ENCODE results near the gene SOX9. TPM values are rescaled to one million over a fixed set of nuclear protein-coding genes. Genes with fewer than 3 reads are reported as not detected.
"Not testable (repeated sequence)": the region's sequence is repeated elsewhere in the genome, so short reads cannot be mapped to it uniquely, and the experiment has no call there.

Gene SOX9
- total RNA-seq, 2 experiments from 2014 or later: not detected

- CTCF ChIA-PET: no interaction called here
- POLR2A ChIA-PET: no interaction called here
Observed at GRCh38 chr17:72123530-72124437, 3.0 kb downstream of the SOX9 start.

- CTCF ChIA-PET: no interaction called here
- POLR2A ChIA-PET: no interaction called here
Observed at GRCh38 chr17:72124438-72124775, 3.6 kb downstream of the SOX9 start.

GRCh38 chr17:72125226-72125651 lies 4.4 kb downstream of the SOX9 start:
- CTCF ChIA-PET: interaction anchor here (0.6 kb wide), 1 partner anchor 159 kb away, joined by 3 read pairs; no protein-coding TSS in a partner anchor

GRCh38 chr17:72125742-72126141 lies 4.9 kb downstream of the SOX9 start:
- CTCF ChIA-PET: interaction anchor here (0.6 kb wide), 1 partner anchor 159 kb away, joined by 3 read pairs; no protein-coding TSS in a partner anchor
- POLR2A ChIA-PET: no interaction called here

More at GRCh38 chr17:72125226-72125651, 4.4 kb downstream of the SOX9 start:
- POLR2A ChIA-PET: no interaction called here

- ChIA-PET POLR2A (no interaction called here), CTCF (no interaction called here)
Observed at GRCh38 chr17:72126575-72127486, 6.0 kb downstream of the SOX9 start.

GRCh38 chr17:72128039-72128438 lies 7.2 kb downstream of the SOX9 start:
- POLR2A ChIA-PET: no interaction called here
- CTCF ChIA-PET: no interaction called here

- POLR2A ChIA-PET: no interaction called here
Observed at GRCh38 chr17:72134608-72135394, 14.0 kb downstream of the SOX9 start.

GRCh38 chr17:72135546-72136325 lies 14.9 kb downstream of the SOX9 start:
- ChIA-PET CTCF (no interaction called here), POLR2A (no interaction called here)

More at GRCh38 chr17:72134608-72135394, 14.0 kb downstream of the SOX9 start:
- CTCF ChIA-PET: no interaction called here

- ChIA-PET CTCF (no interaction called here), POLR2A (no interaction called here)
Observed at GRCh38 chr17:72136692-72137091, 15.9 kb downstream of the SOX9 start.

- POLR2A ChIA-PET: no interaction called here
Observed at GRCh38 chr17:72137161-72137560, 16.3 kb downstream of the SOX9 start.

GRCh38 chr17:72139212-72139611 lies 18.4 kb downstream of the SOX9 start:
- POLR2A ChIA-PET: no interaction called here
- CTCF ChIA-PET: no interaction called here

More at GRCh38 chr17:72137161-72137560, 16.3 kb downstream of the SOX9 start:
- CTCF ChIA-PET: no interaction called here

GRCh38 chr17:72141336-72141735 lies 20.5 kb downstream of the SOX9 start:
- CTCF ChIA-PET: no interaction called here
- POLR2A ChIA-PET: no interaction called here

GRCh38 chr17:72142097-72142496 lies 21.3 kb downstream of the SOX9 start:
- CTCF ChIA-PET, POLR2A ChIA-PET: not testable (repeated sequence)

- CTCF ChIA-PET: interaction anchor here (0.6 kb wide), 2 partner anchors 258 to 585 kb away, joined by 3 read pairs; no protein-coding TSS in a partner anchor
Observed at GRCh38 chr17:72142614-72143013, 21.8 kb downstream of the SOX9 start.

GRCh38 chr17:72143245-72143644 lies 22.4 kb downstream of the SOX9 start:
- ChIA-PET POLR2A (no interaction called here), CTCF (interaction anchor here (0.6 kb wide), 2 partner anchors 257 to 584 kb away, joined by 3 read pairs; no protein-coding TSS in a partner anchor)

More at GRCh38 chr17:72142614-72143013, 21.8 kb downstream of the SOX9 start:
- POLR2A ChIA-PET: no interaction called here

GRCh38 chr17:72144101-72144500 lies 23.3 kb downstream of the SOX9 start:
- CTCF ChIA-PET: no interaction called here
- POLR2A ChIA-PET: no interaction called here

- CTCF ChIA-PET: no interaction called here
Observed at GRCh38 chr17:72145562-72145961, 24.7 kb downstream of the SOX9 start.

GRCh38 chr17:72145962-72146361 lies 25.1 kb downstream of the SOX9 start:
- CTCF ChIA-PET: no interaction called here
- POLR2A ChIA-PET: no interaction called here

More at GRCh38 chr17:72145562-72145961, 24.7 kb downstream of the SOX9 start:
- POLR2A ChIA-PET: no interaction called here

GRCh38 chr17:72146371-72146770 lies 25.6 kb downstream of the SOX9 start:
- POLR2A ChIA-PET: no interaction called here
- CTCF ChIA-PET: no interaction called here

Measured in activated CD8-positive, alpha-beta memory T cell treated with anti-CD3 and anti-CD28 coated beads for 36 hours (primary cell).